ENCODE data around the gene SPIB.

SPIB gene

DNA sequence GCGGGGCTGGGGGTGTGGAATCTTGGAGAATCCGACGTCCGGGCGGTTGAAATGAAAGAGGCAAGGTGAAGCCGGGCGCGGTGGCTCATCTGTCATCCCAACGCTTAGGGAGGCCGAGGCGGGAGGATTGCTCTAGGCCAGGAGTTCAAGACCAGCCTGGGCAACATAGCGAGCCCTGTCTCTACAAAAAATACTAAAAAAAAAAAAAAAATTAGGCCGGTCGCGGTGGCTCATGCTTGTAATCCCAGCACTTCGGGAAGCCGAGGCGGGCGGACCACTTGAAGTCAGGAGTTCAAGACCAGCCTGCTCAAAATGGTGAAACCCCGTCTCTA lies 58.1 kb downstream of the SPIB start:
- peak overlapping the region; percentile 65 for H3K4me3 ChIP-seq (ENCODE audit: control insufficient read depth, low read depth, low read length)
- DNase-seq (ENCODE audit: low read depth): no peak
- TF ChIP-seq, protein P1, sequence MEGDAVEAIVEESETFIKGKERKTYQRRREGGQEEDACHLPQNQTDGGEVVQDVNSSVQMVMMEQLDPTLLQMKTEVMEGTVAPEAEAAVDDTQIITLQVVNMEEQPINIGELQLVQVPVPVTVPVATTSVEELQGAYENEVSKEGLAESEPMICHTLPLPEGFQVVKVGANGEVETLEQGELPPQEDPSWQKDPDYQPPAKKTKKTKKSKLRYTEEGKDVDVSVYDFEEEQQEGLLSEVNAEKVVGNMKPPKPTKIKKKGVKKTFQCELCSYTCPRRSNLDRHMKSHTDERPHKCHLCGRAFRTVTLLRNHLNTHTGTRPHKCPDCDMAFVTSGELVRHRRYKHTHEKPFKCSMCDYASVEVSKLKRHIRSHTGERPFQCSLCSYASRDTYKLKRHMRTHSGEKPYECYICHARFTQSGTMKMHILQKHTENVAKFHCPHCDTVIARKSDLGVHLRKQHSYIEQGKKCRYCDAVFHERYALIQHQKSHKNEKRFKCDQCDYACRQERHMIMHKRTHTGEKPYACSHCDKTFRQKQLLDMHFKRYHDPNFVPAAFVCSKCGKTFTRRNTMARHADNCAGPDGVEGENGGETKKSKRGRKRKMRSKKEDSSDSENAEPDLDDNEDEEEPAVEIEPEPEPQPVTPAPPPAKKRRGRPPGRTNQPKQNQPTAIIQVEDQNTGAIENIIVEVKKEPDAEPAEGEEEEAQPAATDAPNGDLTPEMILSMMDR (IDR thresholded peaks at IDR 0.05; ENCODE audit: control insufficient read depth, insufficient read depth, low read depth, low read length, missing control alignments): no peak

DNA sequence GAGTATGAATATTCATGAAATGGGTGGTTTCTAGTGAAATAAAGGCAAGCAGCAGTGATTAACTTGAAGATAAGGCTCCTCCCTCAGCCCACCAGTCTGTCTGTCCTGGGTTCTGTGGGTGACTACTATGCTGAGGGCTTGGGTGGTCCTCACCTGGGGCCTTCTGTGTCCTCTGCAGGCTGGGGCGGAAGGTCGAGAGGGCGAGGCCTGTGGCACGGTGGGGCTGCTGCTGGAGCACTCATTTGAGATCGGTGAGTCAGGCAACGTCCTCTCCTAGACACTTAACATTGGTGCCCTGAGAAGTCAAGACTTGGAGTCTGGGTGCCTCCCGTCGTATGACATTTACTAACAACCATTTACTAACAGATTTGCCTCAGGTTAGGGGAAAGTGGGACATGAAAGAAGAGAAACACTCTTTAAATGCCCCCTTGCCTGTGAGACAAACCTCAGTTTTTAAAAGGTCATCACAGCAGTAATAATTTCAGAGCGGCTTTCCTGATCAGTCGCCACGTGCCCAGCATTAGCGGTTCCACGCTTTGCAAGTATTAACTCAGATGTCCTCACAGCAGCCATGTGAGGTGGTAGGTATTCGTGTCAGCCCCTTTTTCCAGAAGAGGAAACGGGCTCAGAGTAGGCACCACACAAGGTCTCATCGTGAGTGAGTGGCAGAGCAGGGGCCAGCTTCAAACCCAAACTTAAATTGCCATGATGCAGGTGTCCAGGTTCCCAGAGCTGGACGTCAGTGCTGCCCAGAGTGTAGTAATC lies 59.2 kb downstream of the SPIB start:
- no peak overlapping the region for H3K4me3 ChIP-seq (ENCODE audit: control insufficient read depth, low read depth, low read length)
- TF ChIP-seq, protein P1 (IDR thresholded peaks at IDR 0.05; ENCODE audit: control insufficient read depth, insufficient read depth, low read depth, low read length, missing control alignments): no peak

DNA sequence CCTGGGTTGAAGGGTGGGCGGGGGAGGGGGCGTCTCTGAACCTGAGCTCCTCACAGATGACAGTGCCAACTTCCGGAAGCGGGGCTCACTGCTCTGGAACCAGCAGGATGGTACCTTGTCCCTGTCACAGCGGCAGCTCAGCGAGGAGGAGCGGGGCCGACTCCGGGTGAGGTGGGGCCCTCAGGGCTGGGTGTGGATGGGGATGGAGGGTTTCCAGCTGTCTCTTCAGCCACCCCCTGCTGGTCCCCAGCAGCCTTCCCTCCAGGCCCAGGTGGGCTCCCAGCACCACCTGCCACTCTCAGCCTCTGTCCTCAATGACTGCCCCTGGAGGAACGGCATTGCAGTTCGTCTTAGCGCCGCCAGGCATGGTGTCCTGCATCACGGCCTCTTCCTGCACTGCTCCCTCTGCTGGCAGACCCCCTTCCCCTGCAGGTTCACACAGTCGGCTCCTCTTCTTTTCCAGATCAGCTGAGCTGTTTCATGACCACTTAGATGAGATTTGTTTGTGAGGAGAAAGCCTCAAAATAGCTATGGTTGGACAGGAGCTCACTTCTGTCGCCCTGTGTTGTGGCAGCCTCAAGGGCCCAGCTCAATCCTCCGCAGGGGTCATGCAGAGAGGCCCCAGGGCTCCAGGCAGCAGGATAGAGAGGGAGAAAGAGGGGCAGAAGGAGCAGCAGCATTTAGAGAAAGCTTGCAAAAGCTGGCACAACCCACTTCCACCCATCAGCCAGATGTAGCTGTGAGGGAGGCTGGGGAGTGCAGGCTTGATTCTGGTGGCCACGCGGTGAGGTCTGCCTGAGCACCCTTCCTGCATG lies 60.4 kb downstream of the SPIB start:
- no peak for DNase-seq (ENCODE audit: low read depth)
- TF ChIP-seq, protein P1 (IDR thresholded peaks at IDR 0.05; ENCODE audit: control insufficient read depth, insufficient read depth, low read depth, low read length, missing control alignments): peak; percentile 57
- H3K4me3 ChIP-seq (ENCODE audit: control insufficient read depth, low read depth, low read length): no peak overlapping the region

More for the DNA sequence above, 59.2 kb downstream of the SPIB start:
- no peak for DNase-seq (ENCODE audit: low read depth)

DNA sequence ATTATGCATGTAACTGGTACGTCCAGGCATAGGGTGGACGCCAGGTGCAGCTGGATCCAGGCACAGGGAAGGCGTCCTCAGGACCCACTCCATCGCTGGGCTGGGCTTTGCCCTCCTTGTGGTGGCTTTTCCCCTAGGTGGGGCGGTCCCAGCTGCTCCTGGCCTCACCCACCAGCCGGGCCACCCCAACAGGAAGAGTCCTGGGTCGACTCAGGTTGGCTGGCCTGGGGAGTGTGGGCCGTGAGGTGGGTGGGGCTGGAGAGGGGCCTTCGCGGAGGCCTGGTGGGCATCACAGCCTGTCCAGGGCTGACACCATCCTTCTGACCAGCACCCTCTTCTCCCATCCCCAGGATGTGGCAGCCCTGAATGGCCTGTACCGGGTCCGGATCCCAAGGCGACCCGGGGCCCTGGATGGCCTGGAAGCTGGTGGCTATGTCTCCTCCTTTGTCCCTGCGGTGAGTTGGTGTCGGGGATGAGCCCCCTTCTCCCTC lies 61.1 kb downstream of the SPIB start:
- no peak for DNase-seq (ENCODE audit: low read depth)
- H3K4me3 ChIP-seq (ENCODE audit: control insufficient read depth, low read depth, low read length): no peak overlapping the region
- TF ChIP-seq, protein P1 (IDR thresholded peaks at IDR 0.05; ENCODE audit: control insufficient read depth, insufficient read depth, low read depth, low read length, missing control alignments): no peak

DNA sequence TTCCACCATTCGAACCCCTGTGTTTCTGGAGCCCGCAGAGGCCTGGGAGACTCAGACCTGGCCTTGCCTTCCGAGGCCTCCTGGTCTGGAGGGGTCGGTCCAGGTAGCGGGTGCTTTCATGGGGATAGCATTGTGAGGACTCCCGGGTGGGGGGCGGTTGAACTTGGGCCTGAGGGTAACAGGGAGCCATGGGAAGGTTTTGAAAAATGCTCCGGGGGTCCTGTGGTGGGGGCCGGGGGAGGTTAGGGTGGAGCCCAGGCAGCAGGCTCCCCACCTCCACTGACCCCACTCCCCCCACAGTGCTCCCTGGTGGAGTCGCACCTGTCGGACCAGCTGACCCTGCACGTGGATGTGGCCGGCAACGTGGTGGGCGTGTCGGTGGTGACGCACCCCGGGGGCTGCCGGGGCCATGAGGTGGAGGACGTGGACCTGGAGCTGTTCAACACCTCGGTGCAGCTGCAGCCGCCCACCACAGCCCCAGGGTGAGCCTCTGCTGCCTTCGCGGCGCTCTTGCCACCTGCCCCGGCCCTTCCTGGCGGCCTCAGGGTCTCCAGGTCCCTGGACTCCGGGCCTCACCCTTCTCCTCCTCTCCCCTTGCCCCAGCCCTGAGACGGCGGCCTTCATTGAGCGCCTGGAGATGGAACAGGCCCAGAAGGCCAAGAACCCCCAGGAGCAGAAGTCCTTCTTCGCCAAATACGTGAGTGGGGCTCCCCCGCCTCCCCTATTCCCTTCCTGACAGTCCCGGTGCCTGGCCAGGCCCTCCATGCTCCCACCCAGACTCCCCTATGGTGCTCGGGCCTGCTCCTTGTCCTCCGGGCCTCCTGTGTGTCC lies 61.8 kb downstream of the SPIB start:
- TF ChIP-seq, protein P1 (IDR thresholded peaks at IDR 0.05; ENCODE audit: control insufficient read depth, insufficient read depth, low read depth, low read length, missing control alignments): no peak
- H3K4me3 ChIP-seq (ENCODE audit: control insufficient read depth, low read depth, low read length): no peak overlapping the region
- no peak for DNase-seq (ENCODE audit: low read depth)
